GM11168 (cell line): ENCODE measurements around the gene FBN2.

ENCODE experiments used
- in situ Hi-C: fragments of 300-500 bp; cut with MboI; formaldehyde crosslinking; loops from one replicate; pipeline ENCODE4 v1.12.0; 2022; ENCODE audit warnings: low sequenced_read_pairs; ENCODE audit not compliant: unreplicated experiment

FBN2 gene

DNA sequence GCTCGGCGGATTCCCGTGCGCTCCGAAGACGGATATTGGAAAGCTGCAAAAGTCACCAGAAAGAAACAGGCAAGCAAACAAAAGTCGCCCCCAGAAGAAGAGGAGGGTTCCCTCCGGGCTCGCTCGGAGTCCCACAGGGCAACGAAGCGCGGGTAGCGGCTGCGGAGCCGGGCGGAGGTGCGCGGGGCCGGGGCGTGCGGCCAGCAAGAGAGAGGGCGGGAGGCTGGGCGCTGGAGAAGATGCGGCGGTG is at the start of gene FBN2:
FBN2 (minus strand) TSS at position 246 of the 250 bp plus-strand sequence. CDS start 642 bp downstream, outside the sequence.
- in situ Hi-C loops, result no loop called here

DNA sequence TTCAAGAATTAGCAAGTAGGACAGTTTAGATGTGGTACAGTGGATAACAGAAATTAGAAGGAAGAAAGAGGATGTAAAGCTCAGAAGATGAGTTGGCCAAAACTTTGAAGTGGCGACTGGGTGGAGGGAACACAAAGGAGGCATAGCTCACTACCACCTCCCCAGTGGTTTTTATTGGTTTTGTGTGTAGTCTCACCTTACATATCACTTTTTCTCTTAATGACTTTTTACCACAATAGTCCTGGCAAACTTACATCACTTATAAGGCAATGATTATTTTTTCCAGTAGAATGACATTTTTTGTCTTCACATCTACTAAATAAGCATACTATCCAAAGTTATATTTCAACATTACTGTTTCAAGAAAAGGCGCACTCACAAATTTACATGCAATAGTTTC is 49.2 kb upstream of the FBN2 start:
- in situ Hi-C loops, result no loop called here

DNA sequence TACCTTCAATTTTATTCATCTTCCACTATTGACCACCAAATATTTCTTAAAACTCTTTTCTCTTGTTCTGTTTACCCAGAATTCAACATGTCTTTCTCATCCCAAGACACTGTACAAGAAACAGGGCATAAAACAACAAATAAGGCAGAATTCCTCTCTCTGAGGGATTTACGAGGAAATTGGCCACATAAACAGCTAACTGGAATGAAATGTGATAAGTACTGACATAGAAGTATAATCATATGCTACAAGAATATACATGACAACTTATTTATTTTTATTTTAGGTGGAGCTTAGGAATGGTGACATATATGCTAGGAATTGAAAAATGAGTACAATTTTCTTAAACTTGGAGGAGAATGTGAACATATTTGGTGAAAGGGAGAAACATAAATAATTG is 48.8 kb upstream of the FBN2 start:
- in situ Hi-C loops, result no loop called here

DNA sequence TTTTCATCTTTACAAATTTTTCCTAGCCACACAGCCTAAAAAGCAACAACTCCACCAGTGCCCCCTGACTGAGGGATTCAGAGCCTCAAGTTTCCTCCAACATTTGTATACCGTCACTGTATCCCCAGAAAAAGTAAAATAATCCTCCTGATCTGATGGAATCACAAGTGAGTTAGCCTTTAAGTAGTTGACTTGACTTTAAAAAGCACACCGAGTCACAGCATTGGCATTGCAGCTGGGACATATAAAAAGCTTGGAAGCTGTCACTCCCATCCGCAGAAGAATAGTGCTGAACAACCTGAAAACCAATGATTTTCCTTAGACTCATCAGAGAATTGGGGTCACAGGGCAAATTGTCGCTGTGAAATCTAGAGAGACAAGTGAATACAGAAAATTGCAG is 41.6 kb upstream of the FBN2 start:
- in situ Hi-C loops, result no loop called here

DNA sequence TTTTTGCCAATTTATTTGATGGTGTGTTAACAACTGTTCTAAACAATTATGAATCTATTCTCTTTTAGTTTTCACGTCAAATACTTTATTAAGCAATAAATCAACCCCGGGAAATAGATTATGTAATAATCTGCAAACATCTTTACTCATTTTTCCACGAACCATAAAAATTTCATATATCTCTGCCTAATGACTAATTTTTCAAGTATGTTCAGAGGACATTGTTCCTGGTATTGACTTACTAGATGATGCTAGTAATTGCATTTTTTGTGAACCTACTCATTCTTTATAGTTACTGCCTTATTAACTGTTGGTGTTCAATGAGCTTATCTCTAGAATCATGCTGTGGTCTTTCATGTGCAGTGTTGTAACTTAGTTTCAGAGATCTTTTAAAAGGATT is 41.0 kb upstream of the FBN2 start:
- in situ Hi-C loops, result no loop called here

DNA sequence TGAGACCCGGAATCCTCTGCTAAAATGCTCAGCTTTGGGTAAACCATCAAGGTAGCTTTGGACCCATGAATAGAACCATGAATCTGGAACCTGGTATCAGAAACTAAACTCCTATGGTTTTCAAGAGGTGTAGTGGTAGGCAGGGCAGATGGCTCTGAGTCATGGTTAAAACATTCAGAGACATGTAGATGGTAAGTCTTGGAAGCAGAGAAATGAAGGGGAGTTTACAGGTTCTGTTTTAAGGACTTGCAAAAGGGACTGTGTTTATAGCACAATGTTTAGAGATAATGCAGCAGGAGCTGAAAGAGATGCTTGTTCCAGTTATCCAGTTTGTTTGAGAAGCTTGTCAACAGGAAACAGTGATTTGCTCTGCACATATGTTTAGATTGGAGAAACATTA is 36.0 kb upstream of the FBN2 start:
- in situ Hi-C loops, result no loop called here

GRCh38 chr5:128572930-128573319 is 34.9 kb upstream of the FBN2 start:
- in situ Hi-C loops, result no loop called here

DNA sequence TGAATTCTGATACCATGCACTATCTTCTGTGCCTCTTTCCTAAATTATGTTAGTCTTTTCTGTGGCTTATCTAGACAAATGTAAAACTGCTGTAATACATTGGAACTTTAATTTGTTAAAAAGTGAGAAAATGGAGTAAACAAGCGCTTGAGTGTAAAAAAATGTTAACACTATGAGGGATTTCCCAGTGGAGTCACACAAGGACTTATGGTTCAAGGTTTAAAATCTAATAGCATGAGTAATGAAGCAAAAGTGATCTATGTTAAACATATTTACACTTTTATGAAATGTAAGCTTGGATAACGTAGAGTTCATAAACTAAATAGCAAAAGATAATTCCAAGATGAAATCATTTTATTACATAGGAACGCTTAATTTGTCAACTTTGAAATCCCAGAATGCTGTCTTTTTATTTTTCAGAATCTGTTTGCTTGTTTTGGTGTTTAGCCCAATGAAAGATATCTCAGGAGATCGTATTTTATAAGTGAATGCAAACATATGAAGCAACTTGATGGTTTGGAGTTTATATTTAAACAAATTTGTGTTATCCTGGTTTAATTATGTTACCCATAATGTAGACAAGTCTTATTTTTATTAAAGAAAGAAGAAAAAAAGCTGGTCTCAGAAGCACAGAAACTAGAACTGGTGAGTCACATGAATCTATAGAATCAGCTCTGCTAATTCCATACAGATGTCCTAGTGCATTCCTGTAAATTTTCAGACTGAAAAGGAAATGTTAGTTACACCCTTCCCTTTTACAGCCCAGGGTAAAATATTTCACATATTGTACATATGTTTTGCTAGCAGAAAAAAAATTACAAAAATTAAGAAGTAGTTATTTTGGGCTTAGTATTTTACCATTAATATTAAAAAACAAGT is 34.2 kb upstream of the FBN2 start:
- in situ Hi-C loops, result no loop called here

GRCh38 chr5:128566178-128566577 is 28.1 kb upstream of the FBN2 start:
- in situ Hi-C loops, result no loop called here

DNA sequence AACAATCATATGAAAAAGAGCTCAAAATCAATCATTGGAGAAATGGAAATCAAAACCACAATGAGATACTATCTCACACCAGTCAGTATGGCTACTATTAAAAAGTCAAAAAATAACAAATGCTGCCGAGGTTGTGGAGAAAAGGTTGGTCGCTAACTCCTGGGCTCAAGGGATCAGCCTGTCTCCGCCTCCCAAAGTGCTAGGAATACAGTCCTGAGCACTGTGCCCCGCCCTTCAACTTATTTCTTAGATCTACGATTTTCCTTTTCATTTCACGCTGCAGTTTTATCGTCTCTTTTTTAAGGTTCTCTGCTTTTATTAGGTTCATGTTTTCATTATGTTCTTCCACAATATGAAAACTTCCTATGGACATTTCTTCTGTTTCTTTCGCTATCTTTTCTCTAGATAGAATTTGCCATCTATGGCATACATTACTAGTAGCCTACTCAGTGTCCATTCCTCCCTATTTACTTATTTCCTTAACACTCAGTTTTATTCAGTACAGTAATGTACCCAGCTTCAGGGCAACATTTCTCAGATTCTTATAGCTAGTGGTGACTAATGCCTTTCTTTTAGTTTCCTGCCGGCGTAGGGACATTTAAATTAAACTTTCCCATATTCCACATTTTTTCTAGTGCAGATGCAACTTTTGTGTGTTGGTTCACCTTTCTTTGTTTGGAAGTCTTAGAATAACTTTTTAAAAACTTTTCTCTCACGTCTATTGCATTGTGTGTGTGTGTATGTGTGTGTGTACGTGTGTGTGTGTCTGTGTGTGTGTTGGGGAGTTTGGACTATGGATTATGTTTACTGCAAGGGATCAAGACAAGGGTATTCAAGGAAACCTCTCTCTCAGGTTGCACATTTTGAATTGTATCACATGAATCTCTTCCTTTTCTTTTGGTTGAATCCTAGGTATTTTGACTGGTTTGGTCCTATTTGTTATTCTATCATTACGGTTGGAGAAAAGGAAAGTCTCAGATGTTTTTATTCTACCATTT is 21.6 kb upstream of the FBN2 start:
- in situ Hi-C loops, result no loop called here

GRCh38 chr5:128553747-128554146 is 15.7 kb upstream of the FBN2 start:
- in situ Hi-C loops, result no loop called here

- in situ Hi-C loops, result no loop called here
Measured at GRCh38 chr5:128551476-128551875, 13.4 kb upstream of the FBN2 start.

DNA sequence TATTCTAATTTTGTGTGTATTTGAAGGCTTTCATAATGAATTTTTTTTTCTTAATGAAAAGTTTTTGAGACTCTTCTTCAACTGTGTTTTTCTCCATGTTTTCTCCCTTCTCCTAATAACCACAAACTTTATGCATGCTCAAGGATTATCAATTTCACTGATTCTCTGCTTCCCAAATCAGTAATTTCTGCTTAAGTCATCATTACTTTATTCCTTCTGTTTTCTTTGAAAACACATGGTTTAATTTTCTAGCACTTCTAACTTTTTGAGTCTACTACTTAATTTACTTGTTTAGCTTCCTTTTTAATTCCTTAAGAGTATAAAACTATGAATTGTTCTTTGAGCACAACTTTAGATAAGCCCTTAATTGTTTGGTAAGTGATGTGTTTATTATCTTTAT is 11.5 kb upstream of the FBN2 start:
- in situ Hi-C loops, result no loop called here

GRCh38 chr5:128546658-128547281 is 8.7 kb upstream of the FBN2 start:
- in situ Hi-C loops, result no loop called here

DNA sequence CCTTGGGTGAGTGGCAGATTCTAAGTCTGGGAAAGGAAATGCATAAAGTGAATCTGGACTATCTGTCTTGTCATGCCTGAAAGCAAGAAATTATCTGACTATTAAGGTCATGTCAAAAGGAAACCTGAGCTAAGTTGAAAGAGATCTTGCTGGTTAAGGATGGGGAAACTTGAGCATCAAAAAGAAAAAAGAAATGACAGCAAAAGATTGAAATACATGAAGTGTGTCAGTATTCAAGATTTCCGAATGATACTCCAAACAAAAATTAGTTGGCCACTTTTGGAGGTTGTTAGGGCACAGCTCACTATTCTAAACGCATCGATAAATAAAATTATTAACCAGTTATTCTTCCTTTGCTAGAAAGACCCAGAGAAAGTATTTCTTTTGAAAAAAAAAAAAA is 3.3 kb upstream of the FBN2 start:
- in situ Hi-C loops, result no loop called here

DNA sequence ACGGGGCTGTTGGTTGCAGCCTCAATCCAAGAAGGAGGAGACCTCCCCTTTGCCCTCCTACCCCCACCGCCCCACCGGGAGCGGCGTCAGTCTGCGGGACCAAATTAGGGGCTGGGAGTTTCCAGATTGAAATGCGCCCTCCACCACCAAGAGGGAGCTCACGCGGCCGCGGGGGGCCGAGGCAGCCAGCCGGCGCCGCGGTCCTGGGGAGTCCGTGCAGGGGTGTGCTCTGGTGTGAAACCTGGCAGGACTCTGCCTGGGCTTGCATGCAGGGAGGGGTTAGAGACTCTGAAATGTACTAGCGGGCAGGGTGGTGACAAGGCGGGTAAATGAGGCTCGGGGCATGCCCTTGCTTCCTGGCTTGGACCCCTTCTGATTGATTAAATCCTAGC is 989 bp upstream of the FBN2 start:
- in situ Hi-C loops, result no loop called here

DNA sequence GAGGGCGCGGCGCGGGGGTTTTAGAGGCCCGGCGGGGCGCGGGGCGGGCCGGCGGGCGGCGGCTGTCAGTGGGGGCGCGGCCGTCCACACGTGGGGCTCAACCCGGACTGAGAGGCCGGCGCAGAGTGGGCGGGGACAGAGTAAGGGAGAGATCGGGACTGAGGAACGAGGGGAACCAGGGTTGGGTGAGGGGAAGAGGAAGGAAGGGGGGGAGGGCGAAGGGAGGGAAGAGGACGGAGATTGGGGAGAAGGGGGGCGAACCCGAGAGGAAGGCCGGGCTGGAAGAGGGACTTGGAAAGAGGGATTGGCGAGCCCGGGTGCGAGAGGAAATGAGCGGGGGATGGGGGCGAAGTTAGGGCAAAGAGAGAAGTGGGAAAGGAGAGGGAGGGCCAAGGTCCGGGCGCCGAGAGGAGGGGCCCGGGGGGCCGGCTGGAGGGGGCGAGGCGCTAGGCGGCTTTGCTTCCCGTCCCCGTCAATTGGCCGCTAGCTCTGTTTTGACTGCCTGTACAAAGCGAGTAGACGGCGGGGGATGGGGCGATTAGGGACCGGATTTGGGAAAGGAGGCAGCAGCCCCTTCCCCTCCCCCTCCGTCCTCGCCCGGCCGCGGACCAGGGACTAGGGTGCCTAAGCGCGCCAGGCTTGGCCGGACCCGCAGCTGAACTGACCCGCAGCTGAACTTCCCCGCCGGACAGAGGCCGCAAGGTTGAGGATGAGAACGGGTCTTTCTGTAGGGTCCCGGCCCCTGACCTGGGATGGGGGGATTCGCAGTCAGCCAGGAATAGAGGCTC is 399 bp upstream of the FBN2 start:
- in situ Hi-C loops, result no loop called here

DNA sequence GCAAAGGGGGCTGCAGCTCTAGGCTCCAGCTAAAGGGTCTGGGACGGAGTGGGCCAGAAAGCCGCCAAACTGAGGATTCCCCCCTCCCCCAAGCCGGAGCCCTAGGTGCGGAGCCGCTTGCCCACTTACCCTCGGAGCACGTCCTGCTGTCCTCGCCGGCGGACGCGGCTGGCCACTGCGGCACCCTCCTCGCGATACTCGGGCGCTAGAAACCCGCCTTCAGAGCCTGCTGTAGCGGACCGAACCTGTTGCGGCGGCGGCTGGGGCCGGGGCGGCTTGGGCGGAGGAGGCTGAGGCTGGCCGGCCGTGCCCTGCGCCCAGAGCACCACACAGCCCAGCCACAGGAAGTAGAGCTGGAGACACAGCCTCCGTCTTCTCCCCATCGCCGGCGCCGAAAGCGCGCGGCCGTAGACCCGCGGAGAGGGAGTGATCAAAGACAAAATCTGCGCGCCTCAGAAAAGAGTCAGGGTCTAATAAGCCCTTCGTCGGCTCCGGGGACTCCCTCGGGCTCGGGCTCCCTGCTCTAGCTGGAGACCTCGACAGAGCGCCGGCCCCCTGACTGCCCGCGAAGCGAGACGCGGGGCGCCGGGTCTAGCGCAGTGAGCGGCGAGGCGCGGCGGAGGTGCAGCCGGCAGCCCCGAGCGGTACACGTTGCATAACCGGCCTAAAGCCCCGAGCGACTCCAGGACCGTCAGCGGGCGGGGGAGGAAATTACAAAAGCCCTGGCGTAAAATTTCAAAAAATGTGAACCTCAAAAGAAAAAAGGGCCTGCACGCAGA is 635 bp downstream of the FBN2 start:
- in situ Hi-C loops, result no loop called here
